ENCODE data around the gene MAB21L4.

- TF ChIP-seq, protein P1, sequence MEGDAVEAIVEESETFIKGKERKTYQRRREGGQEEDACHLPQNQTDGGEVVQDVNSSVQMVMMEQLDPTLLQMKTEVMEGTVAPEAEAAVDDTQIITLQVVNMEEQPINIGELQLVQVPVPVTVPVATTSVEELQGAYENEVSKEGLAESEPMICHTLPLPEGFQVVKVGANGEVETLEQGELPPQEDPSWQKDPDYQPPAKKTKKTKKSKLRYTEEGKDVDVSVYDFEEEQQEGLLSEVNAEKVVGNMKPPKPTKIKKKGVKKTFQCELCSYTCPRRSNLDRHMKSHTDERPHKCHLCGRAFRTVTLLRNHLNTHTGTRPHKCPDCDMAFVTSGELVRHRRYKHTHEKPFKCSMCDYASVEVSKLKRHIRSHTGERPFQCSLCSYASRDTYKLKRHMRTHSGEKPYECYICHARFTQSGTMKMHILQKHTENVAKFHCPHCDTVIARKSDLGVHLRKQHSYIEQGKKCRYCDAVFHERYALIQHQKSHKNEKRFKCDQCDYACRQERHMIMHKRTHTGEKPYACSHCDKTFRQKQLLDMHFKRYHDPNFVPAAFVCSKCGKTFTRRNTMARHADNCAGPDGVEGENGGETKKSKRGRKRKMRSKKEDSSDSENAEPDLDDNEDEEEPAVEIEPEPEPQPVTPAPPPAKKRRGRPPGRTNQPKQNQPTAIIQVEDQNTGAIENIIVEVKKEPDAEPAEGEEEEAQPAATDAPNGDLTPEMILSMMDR (IDR thresholded peaks at IDR 0.05): no peak
- TF ChIP-seq HOXA7 (CRISPR knock-in tag; IDR thresholded peaks at IDR 0.05): no peak
- no peak for TF ChIP-seq CHD2 (IDR thresholded peaks at IDR 0.05; ENCODE audit: low read length, partially characterized antibody)
- no peak for TF ChIP-seq POLR2A (IDR thresholded peaks at IDR 0.05; ENCODE audit: low read length)
- TF ChIP-seq MYC (IDR thresholded peaks at IDR 0.05; ENCODE audit: borderline replicate concordance, low read length): no peak
- no peak for TF ChIP-seq RCOR1 (IDR thresholded peaks at IDR 0.05; ENCODE audit: low read depth, low read length)
- TF ChIP-seq, protein P2, sequence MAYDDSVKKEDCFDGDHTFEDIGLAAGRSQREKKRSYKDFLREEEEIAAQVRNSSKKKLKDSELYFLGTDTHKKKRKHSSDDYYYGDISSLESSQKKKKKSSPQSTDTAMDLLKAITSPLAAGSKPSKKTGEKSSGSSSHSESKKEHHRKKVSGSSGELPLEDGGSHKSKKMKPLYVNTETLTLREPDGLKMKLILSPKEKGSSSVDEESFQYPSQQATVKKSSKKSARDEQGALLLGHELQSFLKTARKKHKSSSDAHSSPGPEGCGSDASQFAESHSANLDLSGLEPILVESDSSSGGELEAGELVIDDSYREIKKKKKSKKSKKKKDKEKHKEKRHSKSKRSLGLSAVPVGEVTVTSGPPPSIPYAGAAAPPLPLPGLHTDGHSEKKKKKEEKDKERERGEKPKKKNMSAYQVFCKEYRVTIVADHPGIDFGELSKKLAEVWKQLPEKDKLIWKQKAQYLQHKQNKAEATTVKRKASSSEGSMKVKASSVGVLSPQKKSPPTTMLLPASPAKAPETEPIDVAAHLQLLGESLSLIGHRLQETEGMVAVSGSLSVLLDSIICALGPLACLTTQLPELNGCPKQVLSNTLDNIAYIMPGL (CRISPR knock-in tag; IDR thresholded peaks at IDR 0.05; ENCODE audit: borderline replicate concordance): no peak
- TF ChIP-seq, protein P3, sequence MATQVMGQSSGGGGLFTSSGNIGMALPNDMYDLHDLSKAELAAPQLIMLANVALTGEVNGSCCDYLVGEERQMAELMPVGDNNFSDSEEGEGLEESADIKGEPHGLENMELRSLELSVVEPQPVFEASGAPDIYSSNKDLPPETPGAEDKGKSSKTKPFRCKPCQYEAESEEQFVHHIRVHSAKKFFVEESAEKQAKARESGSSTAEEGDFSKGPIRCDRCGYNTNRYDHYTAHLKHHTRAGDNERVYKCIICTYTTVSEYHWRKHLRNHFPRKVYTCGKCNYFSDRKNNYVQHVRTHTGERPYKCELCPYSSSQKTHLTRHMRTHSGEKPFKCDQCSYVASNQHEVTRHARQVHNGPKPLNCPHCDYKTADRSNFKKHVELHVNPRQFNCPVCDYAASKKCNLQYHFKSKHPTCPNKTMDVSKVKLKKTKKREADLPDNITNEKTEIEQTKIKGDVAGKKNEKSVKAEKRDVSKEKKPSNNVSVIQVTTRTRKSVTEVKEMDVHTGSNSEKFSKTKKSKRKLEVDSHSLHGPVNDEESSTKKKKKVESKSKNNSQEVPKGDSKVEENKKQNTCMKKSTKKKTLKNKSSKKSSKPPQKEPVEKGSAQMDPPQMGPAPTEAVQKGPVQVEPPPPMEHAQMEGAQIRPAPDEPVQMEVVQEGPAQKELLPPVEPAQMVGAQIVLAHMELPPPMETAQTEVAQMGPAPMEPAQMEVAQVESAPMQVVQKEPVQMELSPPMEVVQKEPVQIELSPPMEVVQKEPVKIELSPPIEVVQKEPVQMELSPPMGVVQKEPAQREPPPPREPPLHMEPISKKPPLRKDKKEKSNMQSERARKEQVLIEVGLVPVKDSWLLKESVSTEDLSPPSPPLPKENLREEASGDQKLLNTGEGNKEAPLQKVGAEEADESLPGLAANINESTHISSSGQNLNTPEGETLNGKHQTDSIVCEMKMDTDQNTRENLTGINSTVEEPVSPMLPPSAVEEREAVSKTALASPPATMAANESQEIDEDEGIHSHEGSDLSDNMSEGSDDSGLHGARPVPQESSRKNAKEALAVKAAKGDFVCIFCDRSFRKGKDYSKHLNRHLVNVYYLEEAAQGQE (IDR thresholded peaks at IDR 0.05): no peak
- no peak for TF ChIP-seq RAD21 (conservative IDR thresholded peaks at IDR 0.05 in 1 of 2, IDR thresholded peaks at IDR 0.05 in 1 of 2)
- no peak for TF ChIP-seq JUN (IDR thresholded peaks at IDR 0.05)
Observed at GRCh38 chr2:240925568-240926515, 29.9 kb upstream of the MAB21L4 start.

Measured in A549 (cell line).